ENCODE measurements around the gene HSF2.

- no peak for TF ChIP-seq POLR2A (IDR thresholded peaks at IDR 0.05)
- TF ChIP-seq, protein P1, sequence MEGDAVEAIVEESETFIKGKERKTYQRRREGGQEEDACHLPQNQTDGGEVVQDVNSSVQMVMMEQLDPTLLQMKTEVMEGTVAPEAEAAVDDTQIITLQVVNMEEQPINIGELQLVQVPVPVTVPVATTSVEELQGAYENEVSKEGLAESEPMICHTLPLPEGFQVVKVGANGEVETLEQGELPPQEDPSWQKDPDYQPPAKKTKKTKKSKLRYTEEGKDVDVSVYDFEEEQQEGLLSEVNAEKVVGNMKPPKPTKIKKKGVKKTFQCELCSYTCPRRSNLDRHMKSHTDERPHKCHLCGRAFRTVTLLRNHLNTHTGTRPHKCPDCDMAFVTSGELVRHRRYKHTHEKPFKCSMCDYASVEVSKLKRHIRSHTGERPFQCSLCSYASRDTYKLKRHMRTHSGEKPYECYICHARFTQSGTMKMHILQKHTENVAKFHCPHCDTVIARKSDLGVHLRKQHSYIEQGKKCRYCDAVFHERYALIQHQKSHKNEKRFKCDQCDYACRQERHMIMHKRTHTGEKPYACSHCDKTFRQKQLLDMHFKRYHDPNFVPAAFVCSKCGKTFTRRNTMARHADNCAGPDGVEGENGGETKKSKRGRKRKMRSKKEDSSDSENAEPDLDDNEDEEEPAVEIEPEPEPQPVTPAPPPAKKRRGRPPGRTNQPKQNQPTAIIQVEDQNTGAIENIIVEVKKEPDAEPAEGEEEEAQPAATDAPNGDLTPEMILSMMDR (IDR thresholded peaks at IDR 0.05), result no peak
Observed at GRCh38 chr6:122365775-122366403, 33.6 kb upstream of the HSF2 start.

All from esophagus squamous epithelium (tissue), 4 donors.